Hematopoietic multipotent progenitor cell treated with erythropoietin and hydrocortisone succinate and interleukin-3 and kit ligand, for 15 days (in vitro differentiated cells): ENCODE measurements around the gene CELF4.

Experiments used
- DNase-seq: peaks from one replicate; pipeline ENCODE4 v3.0.0-alpha.2; 2015; ENCODE audit warnings: low spot score

The CELF4 gene

DNA sequence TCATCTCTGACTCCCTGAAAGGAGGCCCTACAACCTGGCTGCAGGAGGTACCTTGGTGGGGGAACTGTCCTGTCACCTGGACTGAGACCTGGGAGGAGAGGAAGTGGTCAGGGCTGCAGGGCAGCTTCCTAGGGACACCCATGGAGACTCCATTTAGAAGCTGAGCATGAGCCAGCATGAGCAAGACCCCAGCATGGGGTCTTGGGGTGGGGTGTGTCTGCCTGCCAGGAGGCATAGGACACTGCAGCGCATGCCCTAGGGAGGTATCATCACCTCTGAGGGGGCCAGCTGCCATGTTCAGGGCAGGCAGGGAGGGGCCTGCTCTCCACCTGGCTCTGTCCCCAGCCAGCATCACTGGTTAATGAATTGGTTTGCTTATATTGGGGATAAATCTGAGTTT is 249.7 kb downstream of the CELF4 start:
- DNase-seq, result no peak

- DNase-seq, result no peak
Observed at GRCh38 chr18:37314534-37314933, 251.1 kb downstream of the CELF4 start.

DNA sequence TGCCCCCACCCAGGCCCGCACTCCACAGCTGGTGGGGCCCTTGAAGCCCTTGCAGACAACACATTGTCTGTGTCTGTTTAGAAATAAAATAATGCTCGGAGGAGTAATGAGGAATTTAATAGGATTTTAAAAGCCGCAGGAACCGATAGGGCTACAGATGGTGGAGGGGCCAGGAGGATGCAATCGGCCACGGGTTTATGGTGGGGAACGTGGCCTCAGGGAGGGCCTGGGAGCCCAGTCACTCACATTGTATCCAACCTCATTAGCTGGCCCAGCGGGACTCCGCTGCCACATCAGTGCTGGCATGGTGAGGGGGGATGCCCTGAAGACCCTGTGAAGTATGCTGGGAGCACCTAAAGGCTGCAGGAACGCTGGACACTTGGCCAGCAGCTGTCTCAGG is 252.0 kb downstream of the CELF4 start:
- no peak for DNase-seq

DNA sequence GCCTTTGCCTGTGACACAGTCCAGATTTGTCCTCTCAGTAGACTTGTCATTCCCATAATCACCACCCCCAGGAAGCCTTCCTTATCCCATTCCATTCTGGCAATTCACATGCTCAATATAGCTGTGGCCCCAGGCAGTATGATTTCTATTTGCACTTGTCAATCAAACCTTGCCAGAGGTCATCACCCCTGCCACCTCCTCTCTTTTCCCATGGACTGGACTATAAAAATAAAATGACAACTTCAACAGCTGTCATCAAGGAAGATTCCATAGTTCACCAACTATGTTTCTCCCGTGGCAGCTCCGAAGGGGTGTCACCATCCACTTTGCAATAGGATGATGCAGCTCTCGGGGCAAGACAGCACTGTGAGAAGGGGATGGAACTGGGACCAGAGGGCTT is 255.7 kb downstream of the CELF4 start:
- DNase-seq, result no peak

DNA sequence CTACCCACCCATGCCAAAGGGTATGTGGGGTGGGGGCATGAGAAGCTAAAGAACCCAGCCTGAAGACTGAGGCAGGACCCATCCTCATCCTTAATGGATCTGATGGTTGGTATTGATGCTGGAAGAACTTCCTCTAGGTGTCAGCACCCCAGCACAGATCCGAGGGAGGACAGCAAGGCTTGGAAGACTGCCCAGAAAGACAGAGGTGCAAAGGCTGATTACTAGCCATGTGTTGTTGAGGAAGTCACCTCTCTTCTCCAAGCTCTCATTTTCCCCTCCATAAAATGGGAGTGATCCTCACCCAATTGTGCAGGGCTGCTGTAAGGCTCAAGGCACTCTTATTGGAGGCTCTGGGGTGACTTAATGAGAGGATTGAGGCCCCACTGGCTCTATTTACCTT is 256.5 kb downstream of the CELF4 start:
- DNase-seq, result no peak

DNA sequence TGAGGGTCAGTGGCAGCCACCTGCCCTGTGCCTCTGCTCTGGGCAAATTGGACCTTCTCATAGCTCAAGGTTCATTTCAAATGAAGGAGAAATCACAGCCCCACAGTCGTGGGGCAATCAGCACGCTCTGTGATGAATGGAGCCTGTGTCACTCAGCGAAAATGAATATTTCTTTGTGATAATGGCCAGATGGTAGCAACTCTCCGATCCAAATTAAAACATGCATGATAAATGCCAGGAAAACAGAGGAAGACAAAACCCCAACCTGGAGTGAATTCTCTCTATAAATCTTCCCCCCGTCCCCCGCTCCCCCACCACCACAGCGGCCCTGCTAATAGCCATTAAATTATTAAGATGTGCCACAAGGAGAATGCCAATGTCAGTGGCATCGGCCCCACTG is 258.4 kb downstream of the CELF4 start:
- DNase-seq, result no peak

DNA sequence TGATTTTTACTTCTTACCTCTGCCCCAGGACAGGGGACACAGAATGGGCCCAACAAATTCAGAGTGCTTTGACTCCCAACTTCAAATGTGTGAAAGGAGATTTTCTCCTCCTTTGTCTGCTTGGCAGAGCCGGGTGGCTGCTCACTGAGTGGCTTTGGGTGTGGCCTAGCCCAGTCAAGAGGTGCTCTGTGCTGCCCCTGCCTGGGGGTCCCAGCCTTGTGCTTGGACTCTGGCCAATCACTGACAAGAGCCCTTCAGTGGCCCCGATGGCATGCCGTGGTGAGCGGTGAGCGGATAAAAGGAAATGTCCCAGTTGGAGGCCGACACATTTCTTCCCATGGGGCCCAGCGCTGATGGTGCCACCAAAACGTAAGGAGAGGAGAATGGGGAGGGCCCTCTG is 259.2 kb downstream of the CELF4 start:
- DNase-seq, result no peak

DNA sequence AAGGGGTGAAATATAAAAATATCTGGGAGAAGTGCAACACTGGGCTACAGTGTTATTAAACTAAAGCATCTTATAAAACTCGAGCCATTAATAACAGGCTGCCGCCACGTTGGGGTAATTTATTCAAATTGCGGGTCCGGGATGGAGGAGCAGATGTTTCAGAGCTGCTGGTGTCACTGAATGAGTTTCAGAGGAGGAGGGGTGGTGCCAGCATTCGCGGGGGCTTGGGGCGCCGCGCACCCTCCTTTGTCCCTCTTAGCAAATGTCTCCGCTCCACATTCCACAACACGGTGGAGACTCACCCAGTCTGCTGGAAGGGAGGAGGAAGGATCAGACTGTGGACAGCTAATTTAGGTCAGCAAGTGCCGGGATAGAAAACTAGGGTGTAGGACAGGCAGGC is 260.5 kb downstream of the CELF4 start:
- DNase-seq, result no peak

- DNase-seq, result no peak
Observed at GRCh38 chr18:37304012-37304680, 261.5 kb downstream of the CELF4 start.

DNA sequence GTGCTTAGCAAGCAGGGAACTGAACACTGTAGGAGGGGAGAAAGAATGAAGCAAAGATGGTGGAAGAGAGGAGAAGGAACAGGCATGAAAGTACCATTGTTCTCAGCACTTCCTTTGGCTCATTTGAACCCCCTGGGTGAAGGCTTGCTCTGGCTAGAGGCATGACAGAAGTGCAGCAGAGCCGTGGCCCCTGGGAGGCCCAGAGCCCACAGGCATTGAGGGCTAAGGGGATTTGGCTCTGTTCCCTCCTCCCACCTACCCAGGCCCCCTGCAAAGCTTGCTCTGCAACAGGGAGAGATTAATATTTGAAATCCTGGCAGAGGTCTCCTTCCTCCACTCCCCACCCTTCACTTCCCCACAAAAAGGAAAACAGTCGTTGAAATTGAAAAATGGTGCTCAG is 262.6 kb downstream of the CELF4 start:
- no peak for DNase-seq

DNA sequence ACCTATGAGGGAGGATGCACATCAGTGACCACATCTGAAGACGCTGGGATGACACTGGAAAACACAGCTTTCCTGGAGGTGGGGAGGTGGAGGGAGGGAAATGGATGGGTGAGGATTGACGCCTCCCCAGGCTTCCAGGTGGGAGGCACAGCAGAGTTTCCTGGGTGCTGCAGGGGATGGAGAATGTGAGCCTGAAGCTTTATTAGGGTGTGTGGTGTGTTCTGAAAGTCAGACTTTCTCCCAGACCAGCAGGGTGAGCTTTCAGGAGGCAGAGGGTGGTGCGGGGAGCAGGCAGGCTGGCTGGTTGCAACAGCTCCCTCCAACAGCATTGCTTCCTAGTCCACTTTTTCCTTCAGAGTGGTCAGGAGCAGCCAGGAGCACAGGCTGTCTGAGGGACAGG is 263.1 kb downstream of the CELF4 start:
- no peak for DNase-seq

DNA sequence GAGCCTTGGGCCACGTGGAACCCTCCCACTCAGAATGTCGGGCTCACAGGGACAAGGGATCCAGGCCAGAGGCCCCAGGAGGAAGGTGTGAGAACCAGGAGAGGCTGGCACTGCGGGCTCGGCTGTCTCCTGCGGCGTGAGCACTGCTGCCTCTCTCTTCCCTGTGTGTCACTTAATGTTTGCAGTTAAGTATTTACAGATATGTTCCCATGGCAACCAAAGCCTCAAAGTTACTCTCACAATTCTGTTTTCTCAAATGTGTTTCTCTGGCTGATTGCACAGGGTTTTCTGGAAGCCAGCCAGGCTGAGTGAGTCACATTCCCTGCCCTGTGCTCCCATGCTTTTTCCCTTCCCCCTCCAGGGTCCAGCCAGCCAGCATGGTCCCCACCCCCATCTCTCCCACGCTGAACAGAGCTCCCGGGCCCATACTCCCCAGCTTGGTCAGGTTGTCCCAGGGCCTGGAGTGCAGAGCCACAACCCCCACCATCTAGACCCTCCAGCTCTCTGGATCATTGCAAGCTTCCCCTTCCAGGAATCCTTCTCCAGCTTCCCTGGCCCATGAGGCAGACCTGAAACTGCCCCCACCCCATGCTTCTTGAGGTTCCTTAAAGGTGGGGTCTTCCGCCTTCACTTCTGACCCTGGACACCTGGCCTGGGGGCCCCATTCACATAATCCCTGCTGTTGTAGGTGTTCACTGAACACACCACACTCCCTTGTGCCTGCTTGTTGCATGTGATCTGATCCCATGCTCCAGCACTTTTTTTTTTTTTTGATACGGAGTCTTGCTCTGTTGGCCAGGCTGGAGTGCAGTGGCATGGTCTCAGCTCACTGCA is 265.9 kb downstream of the CELF4 start:
- DNase-seq, result peak; percentile 5

DNA sequence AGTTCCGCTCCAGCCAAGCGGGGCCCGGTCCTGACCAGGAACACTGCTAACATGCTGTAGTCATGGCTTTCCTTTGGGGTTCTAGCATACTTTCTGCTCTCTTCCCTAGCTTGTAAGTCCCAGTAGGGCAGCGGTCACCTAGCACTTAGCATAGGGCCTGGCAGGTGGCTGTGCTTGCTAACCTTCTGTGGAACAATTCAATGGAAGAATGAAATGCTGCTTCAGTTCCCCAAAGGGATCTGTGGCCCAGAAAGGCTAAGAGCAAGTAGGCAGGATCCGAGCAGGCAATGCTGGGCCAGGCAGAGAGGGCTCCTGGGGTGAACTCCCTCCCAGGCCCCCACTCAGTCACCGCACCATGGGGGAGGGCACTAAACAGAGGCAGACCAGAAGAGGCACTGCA is 266.8 kb downstream of the CELF4 start:
- DNase-seq, result no peak

DNA sequence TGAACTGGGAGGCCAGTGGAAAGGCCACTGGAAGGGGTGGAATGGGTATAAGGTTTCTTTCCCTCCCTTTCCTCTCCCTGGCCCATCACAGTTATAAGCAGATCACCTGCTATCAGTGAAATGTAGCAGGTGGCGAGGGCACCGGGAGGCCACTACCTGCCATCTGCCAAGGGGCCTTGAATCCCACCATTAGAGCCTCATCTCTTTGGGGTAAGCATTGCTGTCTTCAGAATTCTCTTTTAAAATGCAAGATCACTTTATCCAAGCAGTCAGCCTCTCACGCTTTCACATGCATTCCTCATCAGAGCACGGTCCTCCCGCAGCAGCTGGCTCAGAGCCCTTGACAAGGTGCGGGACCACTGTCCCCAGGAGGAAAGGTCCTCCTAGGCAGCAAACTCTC is 268.5 kb downstream of the CELF4 start:
- no peak for DNase-seq

DNA sequence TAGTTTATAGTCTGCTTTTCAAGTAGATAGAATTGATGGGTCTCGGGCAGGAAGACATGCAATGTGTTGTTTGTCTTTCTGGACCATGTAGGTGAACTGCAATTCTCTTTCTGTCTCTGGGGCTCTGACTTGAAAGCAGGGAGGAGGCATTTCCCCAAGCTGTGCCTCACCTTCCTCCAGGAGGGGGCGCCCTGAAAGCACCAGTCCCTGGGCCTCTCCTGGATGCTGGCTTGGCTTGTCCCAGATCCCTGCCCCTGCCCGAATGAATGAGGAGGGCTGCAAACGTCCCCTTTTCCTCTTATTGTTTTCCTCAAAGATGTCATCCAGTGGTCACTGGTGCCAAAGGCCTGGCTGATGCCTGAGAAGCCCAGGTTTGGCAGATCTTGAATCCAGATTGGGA is 270.6 kb downstream of the CELF4 start:
- no peak for DNase-seq

DNA sequence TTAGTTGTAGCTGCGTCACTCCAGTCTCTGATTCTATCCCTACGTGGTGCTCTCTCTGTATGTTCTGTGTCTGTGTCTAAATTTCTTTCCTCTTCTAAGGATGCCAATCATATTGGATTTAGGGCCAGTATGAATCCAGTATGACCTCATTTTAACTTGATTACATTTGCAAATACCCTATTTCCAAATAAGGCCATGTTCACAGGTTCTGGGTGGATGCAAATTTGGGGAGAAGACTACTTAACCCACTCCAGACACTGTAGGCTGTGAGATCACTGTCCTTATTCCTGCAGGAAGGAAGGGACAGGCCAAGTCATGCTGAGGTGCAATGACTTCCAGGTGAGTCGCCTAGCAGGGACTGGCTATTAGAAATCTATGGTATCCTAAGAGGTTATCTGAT is 272.2 kb downstream of the CELF4 start:
- DNase-seq, result no peak

DNA sequence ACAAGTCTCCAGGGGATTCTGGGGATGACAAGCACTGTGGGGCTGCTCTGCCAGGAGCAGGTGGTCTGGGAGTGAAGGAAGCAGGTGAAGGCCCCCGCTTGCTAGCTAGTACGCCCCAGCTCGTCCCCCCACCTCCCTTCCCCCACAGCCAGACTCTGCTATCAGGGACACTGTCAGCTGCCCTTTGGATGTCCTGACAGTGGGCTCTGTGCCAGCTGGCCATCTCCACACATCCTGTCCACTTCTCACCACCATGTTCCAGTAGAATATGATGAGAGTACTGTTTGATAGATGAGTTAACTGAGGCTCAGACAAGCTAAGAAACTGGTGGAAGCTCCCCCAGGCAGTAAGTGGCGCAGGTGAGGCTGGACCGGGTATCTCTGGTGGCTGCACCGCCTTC is 276.2 kb downstream of the CELF4 start:
- DNase-seq, result no peak

DNA sequence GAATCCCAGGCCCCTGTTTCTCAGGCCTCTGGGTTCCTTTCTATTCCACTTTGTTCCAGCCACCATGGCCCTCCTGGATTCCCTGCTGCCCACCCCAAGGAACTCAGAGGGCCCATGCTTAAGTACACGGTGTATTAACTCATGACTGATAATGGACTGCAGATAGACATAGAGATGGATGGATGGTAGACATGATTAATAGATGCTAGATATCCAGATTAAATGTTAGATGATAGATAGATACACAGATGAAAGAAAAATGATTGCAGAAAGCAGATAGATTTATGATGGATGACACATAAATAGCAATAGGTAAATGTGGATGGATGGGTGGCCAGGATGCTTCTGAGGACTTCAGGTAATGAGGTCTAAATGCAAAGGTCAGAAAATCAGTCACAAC is 278.0 kb downstream of the CELF4 start:
- no peak for DNase-seq

- DNase-seq, result no peak
Observed at GRCh38 chr18:37286801-37287200, 278.8 kb downstream of the CELF4 start.

DNA sequence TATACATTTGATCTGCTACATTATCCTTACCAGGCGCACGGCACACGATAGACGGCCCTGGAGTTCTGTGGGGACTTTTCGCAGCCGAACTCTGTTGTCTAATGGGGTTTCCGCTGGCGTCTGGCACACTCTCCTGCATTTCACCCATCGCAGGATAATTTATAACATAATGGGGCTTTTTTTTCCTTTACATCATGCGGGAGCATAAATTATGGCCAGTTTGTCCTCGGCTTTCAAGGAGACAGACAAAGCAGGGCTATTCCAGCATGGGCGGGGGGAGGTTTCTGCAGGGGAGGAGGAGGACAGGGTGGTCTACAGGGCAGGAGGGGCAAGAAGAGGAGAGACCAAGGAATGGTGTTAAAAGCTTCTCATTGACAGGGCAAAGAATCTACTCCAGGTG is 279.8 kb downstream of the CELF4 start:
- no peak for DNase-seq

DNA sequence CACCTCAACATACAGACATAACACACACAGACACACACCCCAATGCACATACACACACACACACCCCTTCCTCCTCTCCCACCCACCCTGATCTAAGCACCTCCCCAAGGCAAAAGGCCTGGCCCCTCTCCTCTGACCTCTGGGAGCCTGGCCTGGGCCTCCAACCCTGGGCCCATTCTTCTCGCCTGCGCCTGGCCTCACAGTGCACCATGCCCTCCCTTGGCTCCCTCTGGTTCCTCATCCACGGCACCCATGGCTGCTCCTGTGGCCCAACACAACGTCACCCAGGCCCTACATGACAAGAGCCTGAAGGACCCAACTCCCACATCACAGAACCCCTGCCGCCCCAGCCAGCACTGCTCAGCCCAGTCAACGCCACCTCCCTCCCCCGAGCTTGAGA is 281.3 kb downstream of the CELF4 start:
- DNase-seq, result no peak

DNA sequence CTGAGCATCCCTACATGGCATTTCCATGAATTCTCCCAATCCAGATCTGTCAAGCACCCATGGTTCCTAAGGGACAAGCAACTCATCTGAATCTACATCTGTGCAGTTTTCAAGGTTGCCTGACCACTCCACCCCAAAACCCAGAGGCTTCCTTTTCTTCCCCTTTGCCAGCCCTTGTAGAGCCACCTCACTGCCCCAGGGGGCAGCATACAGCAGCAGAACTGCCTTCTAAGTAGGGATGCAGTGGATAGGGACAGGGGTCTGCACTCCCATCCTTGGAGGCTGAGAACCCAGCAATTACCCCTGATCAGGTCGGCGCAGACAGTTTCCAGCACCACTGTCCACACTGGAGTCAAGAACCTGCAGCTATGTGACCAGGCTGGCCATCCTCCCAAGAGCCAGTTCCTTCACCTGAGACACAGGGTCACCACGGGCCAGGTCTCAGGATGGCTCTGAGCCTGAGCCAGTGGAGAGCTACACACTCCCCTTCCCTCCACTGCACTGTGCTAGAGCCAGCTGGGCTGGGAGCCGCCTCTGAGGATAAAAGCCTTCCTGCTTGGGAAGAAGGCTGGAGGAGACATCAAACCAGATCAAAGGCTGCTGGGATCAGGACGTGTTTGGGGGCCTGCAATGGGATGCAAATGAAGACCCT is 283.1 kb downstream of the CELF4 start:
- no peak for DNase-seq

- DNase-seq, result no peak
Observed at GRCh38 chr18:37280701-37281393, 284.8 kb downstream of the CELF4 start.
